ENCODE measurements around the gene POTED.
"Not testable (repeated sequence)": the region's sequence is repeated elsewhere in the genome, so short reads cannot be mapped to it uniquely, and the experiment has no call there.

The POTED gene
- total RNA-seq: 0 reads per million in 2 donors

DNA sequence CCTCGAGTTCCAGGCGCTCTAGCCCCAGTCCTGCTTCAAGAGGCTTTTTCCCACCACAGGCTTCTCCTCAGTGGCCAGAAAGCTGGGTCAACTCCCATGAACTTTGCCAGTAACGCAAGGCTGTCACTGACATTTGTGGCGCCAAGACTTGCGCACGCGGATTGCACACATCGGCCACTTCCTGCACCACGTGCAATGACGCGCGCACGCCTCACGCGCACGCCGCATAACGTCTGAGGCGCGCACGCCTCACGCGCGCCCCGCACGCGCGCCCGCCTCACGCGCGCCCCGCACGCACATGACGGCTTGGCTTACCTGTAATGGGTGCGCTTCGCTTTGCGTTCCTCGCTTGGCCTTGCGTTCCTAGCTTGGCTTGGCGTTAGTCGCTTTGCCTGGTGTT lies at the start of gene POTED:
Gene POTED, plus strand, starts transcription at position 301 of the 400 bp plus-strand sequence. CDS start 452 bp downstream, outside the sequence.
- DNase-seq: not testable (repeated sequence)

DNA sequence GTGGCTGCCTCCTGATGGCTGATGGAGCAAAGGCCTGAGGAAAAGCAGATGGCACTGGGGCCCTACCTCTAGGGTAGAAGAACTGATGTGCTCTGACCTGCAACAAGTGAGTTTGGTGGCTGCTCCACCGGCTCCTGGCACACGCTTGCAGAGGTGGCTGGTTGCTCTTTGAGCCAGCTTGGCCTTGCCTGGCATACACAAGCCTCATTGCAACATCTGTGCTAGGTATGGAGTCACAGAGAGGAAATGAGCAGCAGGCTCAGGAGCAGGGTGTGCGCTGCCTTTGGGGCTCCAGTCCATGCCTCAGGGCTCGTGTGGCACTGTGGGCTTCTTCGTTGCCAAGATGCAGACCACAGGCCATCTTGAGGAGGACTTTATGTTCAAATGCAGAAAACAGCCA lies 40.5 kb downstream of the POTED start:
- not testable (repeated sequence) for DNase-seq

DNA sequence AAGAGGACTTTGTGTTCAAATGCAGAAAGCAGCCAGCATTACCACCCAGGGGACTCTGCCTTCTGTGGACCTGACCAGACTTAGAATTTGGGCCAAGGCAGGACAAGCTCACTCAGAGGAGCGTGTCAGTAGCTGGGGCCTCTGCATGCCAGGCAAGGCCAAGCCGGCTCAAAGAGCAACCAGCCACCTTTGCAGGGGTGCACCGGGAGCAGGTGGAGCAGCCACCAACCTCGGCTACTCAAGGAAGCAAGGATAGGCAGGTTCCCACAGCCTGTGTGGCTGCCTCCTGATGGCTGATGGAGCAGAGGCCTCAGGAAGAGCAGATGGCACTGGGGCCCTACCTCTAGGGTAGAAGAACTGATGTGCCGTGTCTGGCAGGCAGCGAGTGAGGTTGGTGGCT lies 42.2 kb downstream of the POTED start:
- not testable (repeated sequence) for DNase-seq

Measured in T-helper 9 cell (primary cell).